T-helper 1 cell (primary cell): Measurements from ENCODE around the gene MAGI1.

Experiments
- DNase-seq, 5 donors: peaks; one replicate each; pipeline ENCODE4 v3.0.0-alpha.2; 2012 to 2020

MAGI1 gene

GRCh38 chr3:65703026-65703425 lies 335.7 kb downstream of the MAGI1 start:
- DNase-seq = no peak

DNA sequence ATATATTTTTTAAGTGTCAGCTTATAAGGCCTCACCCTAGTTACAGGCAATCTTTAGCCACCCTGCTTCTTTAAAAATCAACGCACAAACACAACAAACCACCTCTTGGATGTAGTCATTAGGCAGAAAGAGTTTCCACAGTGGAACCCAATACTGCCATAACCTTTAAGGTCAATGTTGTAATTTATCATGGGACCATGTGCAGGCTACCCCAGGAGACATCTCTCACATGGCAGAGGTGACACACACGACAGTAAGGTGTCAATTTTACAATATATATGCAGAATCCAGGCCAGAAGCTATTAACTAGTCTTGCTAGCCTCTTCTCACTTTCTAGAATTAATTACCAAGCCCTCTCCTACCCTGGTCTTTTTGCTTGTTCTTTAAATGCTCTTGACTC lies 336.5 kb downstream of the MAGI1 start:
- no peak for DNase-seq

DNA sequence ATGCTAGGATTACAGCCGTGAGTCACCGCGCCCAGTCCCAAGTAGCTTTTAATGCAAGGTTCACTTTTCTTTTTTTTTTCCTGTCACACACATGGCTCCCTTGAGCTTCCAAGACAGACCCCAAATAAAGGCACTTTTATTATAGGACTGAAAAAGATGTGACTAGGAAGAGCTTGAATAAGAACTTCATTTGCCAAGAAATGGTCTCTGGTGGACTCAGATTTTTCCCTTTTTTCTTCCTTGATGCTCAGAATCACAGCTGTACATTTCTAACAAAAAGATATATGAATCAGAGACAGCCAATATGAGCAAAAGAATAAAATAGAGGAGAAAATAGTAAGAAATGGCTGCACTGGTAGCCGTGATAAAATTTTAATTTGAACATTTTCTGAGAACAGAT lies 337.2 kb downstream of the MAGI1 start:
- DNase-seq = no peak

- DNase-seq = no peak
Measured at GRCh38 chr3:65689436-65689835, 349.3 kb downstream of the MAGI1 start.

GRCh38 chr3:65687741-65688140 lies 351.0 kb downstream of the MAGI1 start:
- no peak for DNase-seq

DNA sequence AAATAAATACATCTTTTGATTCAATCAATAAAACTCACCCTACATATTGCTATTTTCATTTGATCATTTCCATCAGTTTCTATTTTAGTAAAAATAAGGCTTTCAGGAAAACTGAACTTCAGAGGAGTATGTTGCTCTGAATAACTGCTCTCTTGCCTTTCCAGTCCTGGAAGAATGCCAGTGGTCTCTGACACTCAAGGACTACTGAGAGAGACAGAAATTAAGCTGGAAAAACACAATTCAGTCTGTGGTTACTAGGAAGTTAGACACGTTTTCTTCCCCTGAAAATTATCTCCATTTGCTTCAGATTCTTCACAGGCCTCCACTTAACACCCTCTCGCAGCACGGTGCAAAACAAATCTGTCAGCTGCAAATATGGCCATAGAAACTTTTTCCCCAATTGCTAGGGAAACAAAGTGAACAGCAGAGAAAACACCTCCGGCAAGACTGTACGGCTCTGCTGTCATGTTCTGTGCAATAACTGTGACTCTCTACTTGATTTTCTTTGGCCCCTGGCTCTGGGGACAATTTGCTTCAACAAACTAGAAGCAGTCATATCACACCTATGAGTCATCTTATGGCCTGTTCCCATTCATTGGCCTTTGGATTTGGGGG lies 353.0 kb downstream of the MAGI1 start:
- no peak for DNase-seq

DNA sequence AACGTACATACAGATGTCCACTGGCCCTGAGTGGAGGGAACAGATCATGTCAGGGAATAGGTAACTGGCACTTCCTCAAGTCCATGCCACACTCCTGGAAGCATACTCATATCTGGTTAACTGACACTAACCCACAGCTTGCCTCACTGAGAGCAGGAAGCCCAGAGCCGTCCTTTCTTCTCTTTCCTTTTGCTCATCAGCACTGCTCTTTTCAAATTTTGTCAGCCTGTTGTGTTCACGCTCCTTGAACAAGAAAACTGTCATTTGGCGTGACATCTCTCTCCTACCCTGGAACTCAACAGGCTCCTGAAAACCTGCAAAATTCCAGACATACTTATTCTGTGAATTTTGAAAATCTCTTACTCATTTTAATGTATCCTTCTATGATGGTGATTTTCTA lies 360.2 kb downstream of the MAGI1 start:
- DNase-seq = no peak

GRCh38 chr3:65677486-65678010 lies 361.2 kb downstream of the MAGI1 start:
- no peak for DNase-seq

DNA sequence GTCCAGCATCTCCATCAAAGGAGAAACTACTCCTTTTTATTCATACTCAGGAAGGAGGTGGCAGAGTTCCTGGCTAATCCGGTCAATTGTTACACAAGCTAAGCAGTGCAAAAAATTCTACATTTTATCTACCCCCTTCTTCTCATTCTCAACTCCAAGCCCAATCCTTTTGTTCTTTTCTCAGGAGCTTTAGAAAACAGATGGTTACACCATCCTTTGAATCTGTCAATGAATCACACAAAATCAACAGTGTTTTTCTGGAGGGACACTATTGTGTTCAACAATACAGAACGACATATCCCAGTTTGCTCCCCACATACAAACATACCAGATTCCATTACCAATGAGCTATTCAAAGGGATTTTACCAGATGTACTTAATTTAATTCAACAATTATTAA lies 362.1 kb downstream of the MAGI1 start:
- no peak for DNase-seq

GRCh38 chr3:65675011-65675410 lies 363.7 kb downstream of the MAGI1 start:
- no peak for DNase-seq

GRCh38 chr3:65674226-65674625 lies 364.5 kb downstream of the MAGI1 start:
- no peak for DNase-seq

DNA sequence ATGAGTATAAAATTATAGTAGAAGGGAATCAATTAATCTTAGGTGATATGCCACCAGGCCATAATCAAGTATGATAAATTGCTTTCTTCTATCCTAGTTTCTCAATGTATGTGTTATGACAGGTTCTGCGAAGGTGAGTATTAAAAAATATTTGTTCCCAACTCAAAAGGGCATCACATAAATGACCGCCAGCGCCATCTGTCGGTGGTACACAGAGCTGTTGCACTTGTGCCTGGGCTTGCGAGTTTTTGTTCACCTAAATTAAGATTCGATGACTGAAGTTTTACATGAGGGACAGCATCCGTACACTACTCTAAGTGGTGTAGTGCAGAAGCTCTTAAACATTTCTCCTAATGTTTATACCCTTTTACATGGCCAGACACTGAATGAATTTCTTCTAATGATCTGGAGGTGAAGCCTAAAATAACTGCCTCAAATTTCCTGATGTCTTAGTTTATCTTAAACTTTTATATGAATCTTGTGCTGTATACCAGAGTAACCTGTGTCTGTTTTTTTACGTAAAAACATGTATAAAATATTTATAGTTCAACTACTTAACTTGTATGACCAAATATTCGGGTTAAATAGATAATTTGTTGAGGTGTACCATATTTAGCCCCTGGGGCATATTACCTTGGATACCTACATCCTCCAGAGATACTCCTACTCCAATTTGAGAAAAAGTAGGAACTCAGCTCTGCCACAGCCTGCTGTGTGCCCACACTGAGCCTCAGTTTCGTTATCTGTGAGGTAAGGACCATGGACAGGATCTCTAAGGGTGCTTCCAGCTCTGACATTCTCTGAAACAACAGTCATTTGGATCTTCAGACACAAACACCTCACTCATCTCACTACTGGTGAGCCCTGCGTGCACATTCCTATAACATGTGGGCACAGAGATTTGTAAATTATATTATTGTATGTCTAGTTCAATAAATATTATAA lies 365.6 kb downstream of the MAGI1 start:
- DNase-seq = peak in 1 of 5 donors; percentile 9

GRCh38 chr3:65672061-65672460 lies 366.7 kb downstream of the MAGI1 start:
- no peak for DNase-seq

DNA sequence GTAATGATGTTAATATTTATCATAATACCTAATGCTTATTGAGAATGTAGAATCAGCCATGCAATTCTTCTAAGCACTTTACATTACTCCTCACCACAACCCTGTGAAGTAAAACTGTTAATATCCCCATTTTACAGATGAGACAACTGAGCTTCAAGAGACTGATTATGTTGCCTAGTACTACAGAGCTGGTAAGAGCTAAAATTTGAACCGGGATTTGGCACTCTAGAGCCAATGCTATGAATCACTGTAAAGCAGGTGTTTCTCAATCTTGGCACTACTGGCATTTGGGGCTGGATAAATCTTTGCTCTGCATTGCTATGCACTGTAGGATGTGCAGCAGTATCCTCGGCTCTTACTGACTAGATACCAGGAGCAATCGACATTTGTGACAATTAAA lies 367.7 kb downstream of the MAGI1 start:
- DNase-seq = no peak

GRCh38 chr3:65669163-65669875 lies 369.4 kb downstream of the MAGI1 start:
- no peak for DNase-seq

DNA sequence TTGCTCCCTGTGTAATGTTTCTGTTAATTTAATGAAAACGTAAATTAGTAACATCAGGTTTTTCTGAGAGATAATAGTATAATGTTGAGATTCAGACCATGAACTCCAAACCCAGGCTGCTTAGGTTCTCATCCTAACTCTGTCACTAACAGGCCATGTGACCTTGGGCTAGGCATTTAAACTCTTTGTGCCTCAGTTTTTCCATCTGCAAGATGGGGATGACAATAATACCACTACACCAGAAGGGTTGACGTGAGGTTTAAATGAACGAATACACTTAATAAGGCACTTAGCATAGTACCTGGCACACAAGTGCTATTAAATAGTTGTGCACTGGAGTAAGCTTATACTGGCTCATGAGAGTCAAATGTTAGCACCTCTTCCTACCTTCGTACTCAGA lies 370.8 kb downstream of the MAGI1 start:
- no peak for DNase-seq

DNA sequence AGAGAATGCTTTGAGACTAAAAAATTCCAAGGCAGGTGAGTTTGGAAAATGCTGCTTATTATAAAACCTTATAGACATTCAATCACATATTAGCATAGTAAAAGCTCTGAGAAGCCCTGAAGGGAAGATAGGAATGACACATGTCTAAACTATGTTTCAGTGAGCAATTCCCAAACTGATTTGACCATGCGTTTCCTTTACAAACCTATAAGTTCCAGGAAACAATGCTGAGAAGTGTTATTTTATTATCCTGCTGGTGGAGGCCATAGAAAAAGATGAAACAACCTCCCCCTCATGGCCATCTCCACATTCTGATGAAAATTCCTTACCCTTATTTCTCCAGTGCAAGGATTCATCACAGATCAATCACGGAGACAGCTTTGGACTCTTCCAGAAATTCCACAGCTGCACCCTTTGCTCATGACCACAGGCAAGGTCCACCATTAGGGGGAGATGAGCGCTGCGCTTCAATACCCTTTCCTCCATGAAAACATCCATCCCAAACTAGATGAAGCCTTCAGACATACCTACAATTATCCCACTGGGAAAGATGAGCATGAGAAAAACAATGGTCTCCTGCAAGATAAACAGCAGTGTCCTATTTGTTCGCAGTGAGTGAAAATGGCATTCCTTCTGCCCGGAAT lies 372.1 kb downstream of the MAGI1 start:
- no peak for DNase-seq

GRCh38 chr3:65665915-65666314 lies 372.8 kb downstream of the MAGI1 start:
- DNase-seq = no peak

- no peak for DNase-seq
Measured at GRCh38 chr3:65664931-65665330, 373.8 kb downstream of the MAGI1 start.

- DNase-seq = no peak
Measured at GRCh38 chr3:65664446-65664845, 374.3 kb downstream of the MAGI1 start.

GRCh38 chr3:65662095-65662494 lies 376.6 kb downstream of the MAGI1 start:
- DNase-seq = no peak

DNA sequence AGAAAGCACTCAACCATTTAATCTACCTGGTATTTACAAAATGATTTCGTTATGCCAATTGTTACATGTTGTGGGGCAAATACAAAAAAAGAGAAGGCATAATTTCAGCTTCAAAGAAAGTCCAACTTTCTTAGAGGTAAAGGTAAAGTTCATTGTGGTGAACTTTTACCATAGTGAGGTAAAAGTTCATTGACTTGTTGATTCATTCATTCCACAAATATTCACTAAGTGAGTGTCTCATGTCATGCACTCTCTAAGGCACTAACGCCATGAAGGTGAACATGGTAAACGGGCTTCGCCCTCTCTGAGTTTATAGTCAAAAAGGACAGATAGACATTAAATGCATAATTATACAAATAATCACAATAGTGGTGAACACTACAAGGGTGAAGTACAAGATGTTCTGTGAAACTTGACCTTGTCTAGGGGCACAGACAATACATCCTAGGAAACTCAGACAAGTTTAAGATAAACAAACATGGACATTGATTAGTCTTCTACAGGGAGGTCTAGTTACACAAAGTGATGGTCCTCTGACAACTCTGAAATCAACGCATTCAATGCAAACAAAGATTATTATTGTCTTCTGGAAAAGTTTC lies 378.6 kb downstream of the MAGI1 start:
- no peak for DNase-seq
